Esophagus (tissue), 2 donors: ENCODE measurements around the gene UBE2F. TPM values are rescaled to one million over a fixed set of nuclear protein-coding genes. Genes with fewer than 3 reads are reported as not detected.
A peak's percentile ranks its signal among the peaks of the same experiment; 100 is the strongest.

ENCODE experiments used
- H3K27ac ChIP-seq, 2 donors: one replicate each; pipeline ENCODE4 v1.5.1; 2013; ENCODE audit warnings: low read depth in 2 of 2, mild to moderate bottlenecking in 2 of 2, inconsistent platforms in 1 of 2, low read length in 1 of 2, moderate library complexity in 1 of 2
- H3K27me3 ChIP-seq, 2 donors: one replicate each; pipeline ENCODE4 v1.6.1; 2013; ENCODE audit warnings: low read length in 2 of 2, control low read depth in 1 of 2, mild to moderate bottlenecking in 1 of 2; ENCODE audit not compliant: insufficient read depth in 2 of 2, control insufficient read depth in 1 of 2
- H3K36me3 ChIP-seq, 2 donors: one replicate each; pipeline ENCODE4 v1.6.1; 2013; ENCODE audit warnings: low read length in 1 of 2; ENCODE audit not compliant: control insufficient read depth in 2 of 2, insufficient read depth in 2 of 2
- H3K4me1 ChIP-seq, 2 donors: one replicate each; pipeline ENCODE4 v1.6.1; 2013; ENCODE audit warnings: low read length in 1 of 2; ENCODE audit not compliant: control insufficient read depth in 2 of 2, insufficient read depth in 2 of 2
- H3K4me3 ChIP-seq, 2 donors: one replicate each; pipeline ENCODE4 v1.5.1; 2013; ENCODE audit warnings: low read length in 2 of 2, mild to moderate bottlenecking in 2 of 2, low read depth in 1 of 2, moderate library complexity in 1 of 2
- H3K9me3 ChIP-seq, 2 donors: one replicate each; pipeline ENCODE4 v1.6.1; 2013; ENCODE audit warnings: mild to moderate bottlenecking in 2 of 2, low read depth in 1 of 2, low read length in 1 of 2, moderate library complexity in 1 of 2; ENCODE audit not compliant: control insufficient read depth in 2 of 2, insufficient read depth in 1 of 2
- WGBS, 2 donors: extraction: QIAGEN DNeasy Blood & Tissue Kit; methylation state at CpG; one replicate each; pipeline ENCODE4 v1.1.7; 2013; 5-methylcytosine and 5-hydroxymethylcytosine counted together
- polyA plus RNA-seq, 2 donors: library from polyadenylated mRNA; stranded (reverse); fragments of 200-250 nt; gene quantifications; one replicate each; pipeline ENCODE4 v1.2.3, GENCODE V29; 2013
- donor health status: healthy with polysubstance abuse.
- donor health status: Bipolar disorder and iron deficiency.

The UBE2F gene
- polyA plus RNA-seq, 2 donors, result 45.5 to 52.3 TPM

DNA sequence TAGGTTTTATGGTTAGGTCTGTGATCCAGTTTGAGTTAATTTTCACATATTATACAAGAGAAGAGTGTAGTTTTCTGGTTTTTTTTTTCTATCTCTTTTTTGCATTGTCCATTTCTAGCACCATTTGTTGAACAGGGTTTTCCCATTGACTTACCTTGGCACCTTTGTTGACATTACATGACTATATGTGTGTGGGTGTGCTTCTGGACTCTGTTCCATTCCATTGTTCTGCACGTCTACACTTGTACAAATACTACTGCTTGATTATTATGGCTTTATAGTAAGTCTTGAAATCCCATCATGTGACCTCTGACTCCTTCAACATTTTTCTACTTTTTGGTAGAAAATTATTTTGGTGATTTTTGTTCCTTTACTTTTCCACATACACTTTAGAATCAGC, 38.7 kb downstream of the UBE2F start:
- Histone ChIP-seq H3K4me1 (peaks cover 0 to 2% of the 10 kb centered on the region in 2 donors), H3K36me3 (peaks cover 0 to 2% of the 10 kb centered on the region in 2 donors), H3K9me3 (no peaks in the 10 kb centered on the region), H3K27ac (no peak overlapping the region), H3K4me3 (no peak overlapping the region), H3K27me3 (no peaks in the 10 kb centered on the region)
- WGBS, 2 donors, result 40 to 51% methylated on average over 1 of the region's 1 CpG

DNA sequence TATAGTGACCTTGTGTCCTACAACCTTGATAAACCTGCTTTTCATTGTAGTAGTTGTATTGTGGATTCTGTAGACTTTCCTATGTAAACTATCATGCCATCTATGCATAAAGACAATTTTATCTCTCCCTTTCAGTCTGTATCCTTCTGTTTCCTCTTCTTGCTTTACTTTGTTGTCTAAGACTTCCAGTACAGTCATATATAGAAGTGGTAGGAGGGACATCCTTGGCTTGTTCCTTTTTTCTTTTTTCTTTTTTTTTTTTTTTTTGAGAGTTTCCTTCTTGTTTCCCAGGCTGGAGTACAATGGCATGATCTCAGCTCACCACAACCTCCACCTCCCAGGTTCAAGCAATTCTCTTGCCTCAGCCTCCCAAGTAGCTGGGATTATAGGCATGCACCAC, 39.7 kb downstream of the UBE2F start:
- Histone ChIP-seq H3K4me3 (no peak overlapping the region), H3K9me3 (no peaks in the 10 kb centered on the region), H3K36me3 (peaks cover 0 to 3% of the 10 kb centered on the region in 2 donors), H3K27me3 (no peaks in the 10 kb centered on the region), H3K27ac (no peak overlapping the region), H3K4me1 (peaks cover 0 to 2% of the 10 kb centered on the region in 2 donors)

DNA sequence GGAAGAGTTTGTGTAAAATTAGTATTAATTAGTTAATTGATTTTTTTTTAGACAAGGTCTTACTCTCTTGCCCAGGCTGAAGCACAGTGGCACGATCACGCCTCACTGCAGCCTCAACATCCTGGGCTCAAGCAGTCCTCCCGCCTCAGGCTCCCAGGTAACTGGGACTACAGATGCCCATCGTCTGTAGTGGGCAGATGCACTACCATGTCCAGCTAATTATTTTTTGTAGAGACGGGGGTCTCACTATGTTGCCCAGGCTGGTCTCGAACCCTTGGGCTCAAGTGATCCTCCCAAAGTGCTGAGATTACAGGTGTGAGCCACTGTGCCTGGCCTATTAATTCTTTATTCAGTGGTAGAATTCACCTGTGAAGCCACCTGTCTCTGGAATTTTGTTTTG, 41.1 kb downstream of the UBE2F start:
- Histone ChIP-seq H3K36me3 (peaks cover 0 to 3% of the 10 kb centered on the region in 2 donors), H3K27ac (no peak overlapping the region), H3K27me3 (no peaks in the 10 kb centered on the region), H3K4me1 (peaks cover 0 to 2% of the 10 kb centered on the region in 2 donors), H3K4me3 (no peak overlapping the region), H3K9me3 (no peaks in the 10 kb centered on the region)
- 86 to 96% methylated on average over 6 of the region's 6 CpGs for WGBS, 2 donors

DNA sequence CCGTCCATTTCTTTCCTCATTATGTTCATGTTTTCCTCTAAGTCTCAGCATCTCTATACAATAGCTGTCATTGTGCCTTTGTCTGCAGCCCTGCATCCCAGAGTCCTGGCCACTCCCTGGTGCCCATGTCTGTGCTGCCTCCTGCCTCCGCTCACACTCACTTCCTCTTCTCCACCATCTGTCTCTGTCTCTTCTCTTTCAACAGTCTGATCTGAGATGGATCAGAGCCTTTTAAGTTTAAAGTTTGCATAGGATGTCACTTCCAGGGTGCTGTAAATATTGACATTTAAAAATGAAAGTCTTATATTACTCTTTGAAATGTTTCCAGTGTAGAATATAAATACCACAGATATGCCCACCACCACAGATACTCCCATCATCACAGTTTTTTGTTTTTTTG, 42.7 kb downstream of the UBE2F start:
- no peak overlapping the region for H3K27ac ChIP-seq
- peaks cover 0 to 2% of the 10 kb centered on the region in 2 donors for H3K4me1 ChIP-seq
- H3K36me3 ChIP-seq, result peaks cover 0 to 7% of the 10 kb centered on the region in 2 donors
- no peak overlapping the region for H3K4me3 ChIP-seq
- no peaks in the 10 kb centered on the region for H3K27me3 ChIP-seq
- no peaks in the 10 kb centered on the region for H3K9me3 ChIP-seq
- WGBS, 2 donors, result 90 to 93% methylated on average over 2 of the region's 2 CpGs

DNA sequence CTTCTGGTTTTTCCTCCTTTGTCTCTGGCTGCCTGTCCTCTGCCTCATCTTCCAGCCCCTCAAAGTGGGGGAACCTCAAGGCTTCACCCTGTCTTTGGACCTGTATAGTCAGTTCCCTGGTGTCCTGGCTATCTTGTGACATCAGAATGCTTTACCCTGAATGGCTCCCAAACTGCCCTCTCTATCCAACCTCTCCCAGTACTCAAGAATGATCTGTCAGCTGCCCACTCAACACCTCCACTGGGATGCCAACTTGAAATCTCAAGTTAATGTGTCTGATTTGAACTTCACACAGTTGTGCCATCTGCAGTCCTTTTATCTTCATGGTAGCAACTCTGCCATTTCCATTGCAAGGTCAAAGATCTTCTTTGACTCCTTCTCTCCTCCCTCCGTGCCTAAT, 43.8 kb downstream of the UBE2F start:
- Histone ChIP-seq H3K27ac (no peak overlapping the region), H3K9me3 (no peaks in the 10 kb centered on the region), H3K4me1 (no peaks in the 10 kb centered on the region), H3K36me3 (peaks cover 0 to 7% of the 10 kb centered on the region in 2 donors), H3K4me3 (no peak overlapping the region), H3K27me3 (no peaks in the 10 kb centered on the region)
- 90 to 95% methylated on average over 1 of the region's 1 CpG for WGBS, 2 donors

DNA sequence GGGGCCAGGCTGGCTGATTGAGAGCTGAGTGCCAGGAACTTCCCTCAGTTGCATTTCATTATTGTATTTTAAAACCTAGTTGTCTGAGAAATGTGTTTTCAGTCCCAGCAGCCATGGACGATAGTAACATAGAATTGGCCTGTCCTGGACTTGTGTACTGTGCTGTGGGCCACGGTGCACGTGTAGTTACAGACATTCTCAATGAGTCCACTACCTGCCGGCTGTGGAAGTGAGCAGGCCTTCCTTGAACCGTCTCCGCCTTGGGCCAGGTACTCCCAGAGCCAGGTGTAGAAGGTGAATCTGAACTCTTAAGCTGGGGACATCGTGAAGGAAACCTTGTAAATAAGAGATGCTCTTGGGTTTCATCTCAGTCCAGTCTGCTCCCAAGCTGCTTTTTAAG, 47.0 kb downstream of the UBE2F start:
- Histone ChIP-seq H3K27me3 (no peaks in the 10 kb centered on the region), H3K4me1 (no peaks in the 10 kb centered on the region)

DNA sequence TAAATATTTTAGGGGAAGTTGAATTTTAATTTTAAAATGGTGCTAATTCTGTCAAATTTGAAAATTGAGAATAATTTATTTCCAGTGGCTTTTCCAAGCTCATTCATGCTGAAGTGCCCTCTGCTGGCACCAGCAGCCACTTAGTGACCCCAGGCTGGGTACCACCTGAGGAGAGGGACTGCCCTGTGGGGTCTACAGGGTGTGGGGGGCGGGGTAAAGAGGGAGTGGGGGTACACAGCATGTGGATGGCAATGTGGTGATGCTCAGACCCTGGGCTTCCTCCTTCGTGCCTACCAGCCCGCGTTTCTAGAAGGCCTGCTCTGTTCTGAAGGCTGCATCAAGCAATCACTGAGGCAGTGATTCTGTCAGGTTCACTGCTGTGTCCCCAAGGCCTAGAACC, 48.9 kb downstream of the UBE2F start:
- Histone ChIP-seq H3K9me3 (no peaks in the 10 kb centered on the region), H3K27ac (no peak overlapping the region), H3K4me3 (no peak overlapping the region), H3K36me3 (peaks cover 0 to 8% of the 10 kb centered on the region in 2 donors), H3K4me1 (no peaks in the 10 kb centered on the region), H3K27me3 (no peaks in the 10 kb centered on the region)
- 71 to 89% methylated on average over 4 of the region's 4 CpGs for WGBS, 2 donors

More for the DNA sequence above, 47.0 kb downstream of the UBE2F start:
- 93 to 96% methylated on average over 7 of the region's 7 CpGs for WGBS, 2 donors
- Histone ChIP-seq H3K36me3 (peaks cover 0 to 10% of the 10 kb centered on the region in 2 donors), H3K4me3 (no peak overlapping the region), H3K9me3 (no peaks in the 10 kb centered on the region), H3K27ac (no peak overlapping the region)

DNA sequence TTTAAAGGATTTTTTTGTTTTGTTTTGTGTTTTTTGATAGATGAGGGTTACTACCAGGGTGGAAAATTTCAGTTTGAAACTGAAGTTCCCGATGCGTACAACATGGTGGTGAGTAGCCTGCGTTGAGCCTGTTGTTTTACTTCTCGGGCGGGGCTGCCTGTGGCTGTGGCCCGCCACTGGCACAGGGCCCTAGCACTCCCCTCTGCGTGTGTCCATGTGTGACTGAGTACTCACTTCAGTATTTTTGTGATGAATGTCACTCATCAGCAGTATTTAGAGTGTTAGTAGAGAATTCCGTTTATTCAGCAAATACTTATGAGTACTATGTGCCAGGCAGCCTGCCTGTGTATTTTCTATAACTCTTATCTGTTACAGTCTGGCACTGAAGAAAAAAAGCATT, 49.7 kb downstream of the UBE2F start:
- Histone ChIP-seq H3K27me3 (no peaks in the 10 kb centered on the region), H3K9me3 (no peaks in the 10 kb centered on the region), H3K4me1 (no peaks in the 10 kb centered on the region), H3K36me3 (peaks cover 0 to 8% of the 10 kb centered on the region in 2 donors), H3K4me3 (no peak overlapping the region), H3K27ac (no peak overlapping the region)
- WGBS, 2 donors, result 83 to 88% methylated on average over 8 of the region's 8 CpGs

DNA sequence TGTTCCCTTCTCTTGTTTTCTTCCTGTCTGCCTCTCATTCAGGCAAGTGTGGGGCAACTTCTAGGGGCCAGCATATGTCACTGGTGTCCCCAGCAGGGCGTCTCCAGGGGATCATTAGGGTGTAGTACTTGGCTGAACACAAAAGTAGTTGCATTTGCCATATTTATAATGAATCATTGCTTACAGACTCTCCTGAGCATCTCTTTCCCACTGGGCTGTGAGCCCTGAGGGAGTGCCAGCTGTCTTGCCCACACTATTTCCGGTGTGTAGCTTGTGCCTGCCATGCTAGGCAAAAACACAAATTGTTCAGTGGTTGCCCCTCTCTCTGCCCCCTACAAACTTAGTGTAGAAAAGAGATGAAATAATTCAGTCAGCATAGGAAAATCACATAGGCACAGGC, 53.1 kb downstream of the UBE2F start:
- no peak overlapping the region for H3K4me3 ChIP-seq
- WGBS, 2 donors, result 49 to 79% methylated on average over 2 of the region's 2 CpGs
- peaks cover 0 to 3% of the 10 kb centered on the region in 2 donors for H3K36me3 ChIP-seq
- H3K27ac ChIP-seq, result peak overlapping the region in 1 of 2 donors; percentile 26
- H3K27me3 ChIP-seq, result no peaks in the 10 kb centered on the region
- H3K4me1 ChIP-seq, result no peaks in the 10 kb centered on the region
- no peaks in the 10 kb centered on the region for H3K9me3 ChIP-seq

DNA sequence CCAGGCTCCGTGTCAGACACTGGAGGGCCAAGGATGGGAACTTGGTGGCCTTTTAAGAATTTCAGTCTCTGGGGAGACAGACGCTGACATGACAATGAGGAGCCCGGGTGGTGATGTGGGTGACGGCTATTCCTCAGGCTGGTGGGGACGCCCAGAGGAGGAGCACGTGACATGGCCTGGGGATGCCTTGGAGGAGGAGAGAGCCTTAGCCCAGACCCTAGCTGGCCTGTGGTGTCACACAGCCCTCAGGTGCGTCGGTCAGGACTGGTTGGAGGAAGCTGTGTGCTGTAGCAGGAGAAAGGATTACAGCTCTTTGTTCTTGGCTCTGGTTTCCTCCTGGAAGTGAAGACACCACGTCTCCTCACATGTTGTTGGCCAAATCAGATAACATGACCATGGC, 54.0 kb downstream of the UBE2F start:
- WGBS, 2 donors, result 92 to 93% methylated on average over 9 of the region's 9 CpGs
- Histone ChIP-seq H3K4me1 (no peaks in the 10 kb centered on the region), H3K36me3 (peaks cover 0 to 3% of the 10 kb centered on the region in 2 donors), H3K27ac (no peak overlapping the region), H3K9me3 (no peaks in the 10 kb centered on the region), H3K27me3 (no peaks in the 10 kb centered on the region), H3K4me3 (no peak overlapping the region)
